Measurements from ENCODE around the gene PCDHGA10. TPM values are rescaled to one million over a fixed set of nuclear protein-coding genes. Genes with fewer than 3 reads are reported as not detected.

The PCDHGA10 gene
- total RNA-seq, 1 donor, result 9.6 TPM

Other genes with a start within 250 kb of the PCDHGA10 start
- gene PCDHB7, start 240.3 kb upstream of the PCDHGA10 start, total RNA-seq, result 0.57 and 0.98 TPM in 2 replicates
- 0.29 and 1.3 TPM in 2 replicates for gene PCDHB8, start 235.2 kb upstream of the PCDHGA10 start, total RNA-seq
- gene PCDHB16, start 230.6 kb upstream of the PCDHGA10 start, total RNA-seq, result 0.65 and 0.86 TPM in 2 replicates
- 0.38 and 0.65 TPM in 2 replicates for gene PCDHB9, start 225.8 kb upstream of the PCDHGA10 start, total RNA-seq
- 1.1 and 1.3 TPM in 2 replicates for gene PCDHB10, start 220.6 kb upstream of the PCDHGA10 start, total RNA-seq
- 0.57 and 0.65 TPM in 2 replicates for gene PCDHB11, start 213.4 kb upstream of the PCDHGA10 start, total RNA-seq
- gene PCDHB12, start 204.3 kb upstream of the PCDHGA10 start, total RNA-seq, result 0.76 and 0.98 TPM in 2 replicates
- gene PCDHB13, start 199.1 kb upstream of the PCDHGA10 start, total RNA-seq, result 1.3 and 2.6 TPM in 2 replicates
- gene PCDHB14, start 189.6 kb upstream of the PCDHGA10 start, total RNA-seq, result 0.98 and 1.2 TPM in 2 replicates
- 0.98 and 1.1 TPM in 2 replicates for gene PCDHB15, start 167.6 kb upstream of the PCDHGA10 start, total RNA-seq
- 0.48 TPM in 1 of 2 replicates, not detected in the other for gene SLC25A2, start 108.9 kb upstream of the PCDHGA10 start, total RNA-seq
- gene TAF7, start 92.2 kb upstream of the PCDHGA10 start, total RNA-seq, result 46.4 and 51.5 TPM in 2 replicates
- gene PCDHGA1, start 82.5 kb upstream of the PCDHGA10 start, total RNA-seq, result 0.65 and 0.67 TPM in 2 replicates
- 1.6 and 2.9 TPM in 2 replicates for gene PCDHGA2, start 74.2 kb upstream of the PCDHGA10 start, total RNA-seq
- gene PCDHGA3, start 69.2 kb upstream of the PCDHGA10 start, total RNA-seq, result 0.86 and 1.3 TPM in 2 replicates
- gene PCDHGB1, start 62.9 kb upstream of the PCDHGA10 start, total RNA-seq, result 0.96 and 2.3 TPM in 2 replicates
- 6.3 and 9.1 TPM in 2 replicates for gene PCDHGA4, start 58.0 kb upstream of the PCDHGA10 start, total RNA-seq
- 3.2 and 4.6 TPM in 2 replicates for gene PCDHGB2, start 53.0 kb upstream of the PCDHGA10 start, total RNA-seq
- gene PCDHGA5, start 48.8 kb upstream of the PCDHGA10 start, total RNA-seq, result 1.5 and 1.6 TPM in 2 replicates
- 6.5 and 8.8 TPM in 2 replicates for gene PCDHGB3, start 42.7 kb upstream of the PCDHGA10 start, total RNA-seq
- 6.0 and 7.2 TPM in 2 replicates for gene PCDHGA6, start 39.1 kb upstream of the PCDHGA10 start, total RNA-seq
- 3.0 and 4.6 TPM in 2 replicates for gene PCDHGA7, start 30.2 kb upstream of the PCDHGA10 start, total RNA-seq
- 15.0 and 15.2 TPM in 2 replicates for gene PCDHGB4, start 25.3 kb upstream of the PCDHGA10 start, total RNA-seq
- 2.0 and 2.9 TPM in 2 replicates for gene PCDHGA8, start 20.4 kb upstream of the PCDHGA10 start, total RNA-seq
- 22.4 and 26.1 TPM in 2 replicates for gene PCDHGB5, start 15.0 kb upstream of the PCDHGA10 start, total RNA-seq
- 5.6 and 6.1 TPM in 2 replicates for gene PCDHGA9, start 10.2 kb upstream of the PCDHGA10 start, total RNA-seq
- 4.3 and 6.2 TPM in 2 replicates for gene PCDHGB6, start 5.0 kb upstream of the PCDHGA10 start, total RNA-seq
- 10.9 and 15.7 TPM in 2 replicates for gene PCDHGB7, start 4.7 kb downstream of the PCDHGA10 start, total RNA-seq
- gene PCDHGA11, start 8.1 kb downstream of the PCDHGA10 start, total RNA-seq, result 11.4 and 12.4 TPM in 2 replicates
- gene PCDHGA12, start 17.5 kb downstream of the PCDHGA10 start, total RNA-seq, result 6.9 and 12.0 TPM in 2 replicates
- gene PCDHGC3, start 63.0 kb downstream of the PCDHGA10 start, total RNA-seq, result 17.0 and 20.5 TPM in 2 replicates
- gene PCDHGC4, start 72.0 kb downstream of the PCDHGA10 start, total RNA-seq, result 2.2 and 2.3 TPM in 2 replicates
- 1.3 and 1.4 TPM in 2 replicates for gene PCDHGC5, start 76.1 kb downstream of the PCDHGA10 start, total RNA-seq
- gene DIAPH1, start 206.0 kb downstream of the PCDHGA10 start, total RNA-seq, result 35.6 and 40.9 TPM in 2 replicates
- 48.6 and 56.2 TPM in 2 replicates for gene HDAC3, start 223.9 kb downstream of the PCDHGA10 start, total RNA-seq
- 4.6 and 7.6 TPM in 2 replicates for gene RELL2, start 224.0 kb downstream of the PCDHGA10 start, total RNA-seq
- gene FCHSD1, start 238.4 kb downstream of the PCDHGA10 start, total RNA-seq, result 29.4 and 32.6 TPM in 2 replicates

Data from vein endothelial cell (primary cell).